ENCODE data around the gene TRPM3. TPM values are rescaled to one million over a fixed set of nuclear protein-coding genes. Genes with fewer than 3 reads are reported as not detected.

TRPM3 gene
- total RNA-seq, 1 experiment from 2014 or later, result not detected

DNA sequence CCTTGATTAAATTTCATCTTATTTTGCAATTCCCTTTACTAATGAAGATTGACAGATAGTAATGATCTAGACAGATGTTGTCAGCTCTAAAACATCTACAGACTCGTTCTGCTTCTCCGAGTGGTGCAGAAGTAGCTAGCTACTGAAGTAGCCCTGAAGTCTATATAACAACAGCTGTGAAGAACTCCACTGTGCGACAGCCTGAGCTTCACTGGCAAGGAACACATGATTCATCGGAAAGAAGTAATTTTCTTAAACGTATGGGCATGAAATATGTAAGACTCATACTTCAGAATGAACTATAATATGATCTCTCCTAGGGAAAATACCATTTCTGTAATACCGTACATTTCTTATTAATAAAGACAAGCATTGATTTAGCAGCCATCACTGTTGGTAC, 96.2 kb downstream of the TRPM3 start:
- no peaks in the 10 kb centered on the region for H3K9me3 Mint-ChIP-seq (ENCODE audit: low read depth, unreplicated experiment)
- H3K4me3 Mint-ChIP-seq (ENCODE audit: low read depth, unreplicated experiment), result no peak overlapping the region
- CTCF ChIA-PET, result no interaction called here
- intact Hi-C loops (cut with micrococcal nuclease; ENCODE audit: unreplicated experiment), result no loop called here
- no TSS peak for BruUV-seq (replicated peaks)
- no peak overlapping the region for H3K27ac Mint-ChIP-seq (ENCODE audit: unreplicated experiment)
- no peaks in the 10 kb centered on the region for H3K4me1 Mint-ChIP-seq (ENCODE audit: low read depth, unreplicated experiment)
- DNase-seq, result no peak
- H3K36me3 Mint-ChIP-seq (ENCODE audit: insufficient read depth, unreplicated experiment), result no peaks in the 10 kb centered on the region
- peaks cover 56% of the 10 kb centered on the region for H3K27me3 Mint-ChIP-seq (ENCODE audit: unreplicated experiment)
- TF ChIP-seq, protein P1, sequence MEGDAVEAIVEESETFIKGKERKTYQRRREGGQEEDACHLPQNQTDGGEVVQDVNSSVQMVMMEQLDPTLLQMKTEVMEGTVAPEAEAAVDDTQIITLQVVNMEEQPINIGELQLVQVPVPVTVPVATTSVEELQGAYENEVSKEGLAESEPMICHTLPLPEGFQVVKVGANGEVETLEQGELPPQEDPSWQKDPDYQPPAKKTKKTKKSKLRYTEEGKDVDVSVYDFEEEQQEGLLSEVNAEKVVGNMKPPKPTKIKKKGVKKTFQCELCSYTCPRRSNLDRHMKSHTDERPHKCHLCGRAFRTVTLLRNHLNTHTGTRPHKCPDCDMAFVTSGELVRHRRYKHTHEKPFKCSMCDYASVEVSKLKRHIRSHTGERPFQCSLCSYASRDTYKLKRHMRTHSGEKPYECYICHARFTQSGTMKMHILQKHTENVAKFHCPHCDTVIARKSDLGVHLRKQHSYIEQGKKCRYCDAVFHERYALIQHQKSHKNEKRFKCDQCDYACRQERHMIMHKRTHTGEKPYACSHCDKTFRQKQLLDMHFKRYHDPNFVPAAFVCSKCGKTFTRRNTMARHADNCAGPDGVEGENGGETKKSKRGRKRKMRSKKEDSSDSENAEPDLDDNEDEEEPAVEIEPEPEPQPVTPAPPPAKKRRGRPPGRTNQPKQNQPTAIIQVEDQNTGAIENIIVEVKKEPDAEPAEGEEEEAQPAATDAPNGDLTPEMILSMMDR (IDR thresholded peaks at IDR 0.05; ENCODE audit: unreplicated experiment), result no peak

DNA sequence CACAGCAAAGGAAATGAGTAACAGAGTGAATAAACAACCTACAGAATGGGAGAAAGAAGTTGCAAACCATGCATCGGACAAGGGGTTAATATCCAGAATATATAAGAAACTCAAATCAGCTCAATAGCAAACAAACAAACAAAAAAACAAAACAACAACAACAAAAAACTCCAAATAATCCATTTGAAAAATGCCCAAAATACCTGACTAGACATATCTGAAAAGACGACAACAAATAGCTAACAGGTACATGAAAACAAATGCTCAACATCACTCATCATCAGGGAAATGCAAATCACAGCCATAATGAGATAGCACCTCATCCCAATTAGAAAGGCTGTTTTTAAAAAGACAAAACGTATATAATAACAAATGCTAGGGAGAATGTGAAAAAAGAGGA, 111.2 kb downstream of the TRPM3 start:
- peaks cover 2% of the 10 kb centered on the region for H3K9me3 Mint-ChIP-seq (ENCODE audit: low read depth, unreplicated experiment)
- no peak for DNase-seq
- TF ChIP-seq, protein P1 (IDR thresholded peaks at IDR 0.05; ENCODE audit: unreplicated experiment), result no peak
- H3K4me1 Mint-ChIP-seq (ENCODE audit: low read depth, unreplicated experiment), result no peaks in the 10 kb centered on the region
- BruUV-seq (replicated peaks), result no TSS peak
- no peak overlapping the region for H3K27ac Mint-ChIP-seq (ENCODE audit: unreplicated experiment)
- intact Hi-C loops (cut with micrococcal nuclease; ENCODE audit: unreplicated experiment), result loop anchor here (5.0 kb wide), 1 partner anchor 232 kb away; no protein-coding TSS in a partner anchor
- H3K4me3 Mint-ChIP-seq (ENCODE audit: low read depth, unreplicated experiment), result no peak overlapping the region
- H3K27me3 Mint-ChIP-seq (ENCODE audit: unreplicated experiment), result peaks cover 25% of the 10 kb centered on the region
- CTCF ChIA-PET, result no interaction called here
- no peaks in the 10 kb centered on the region for H3K36me3 Mint-ChIP-seq (ENCODE audit: insufficient read depth, unreplicated experiment)

DNA sequence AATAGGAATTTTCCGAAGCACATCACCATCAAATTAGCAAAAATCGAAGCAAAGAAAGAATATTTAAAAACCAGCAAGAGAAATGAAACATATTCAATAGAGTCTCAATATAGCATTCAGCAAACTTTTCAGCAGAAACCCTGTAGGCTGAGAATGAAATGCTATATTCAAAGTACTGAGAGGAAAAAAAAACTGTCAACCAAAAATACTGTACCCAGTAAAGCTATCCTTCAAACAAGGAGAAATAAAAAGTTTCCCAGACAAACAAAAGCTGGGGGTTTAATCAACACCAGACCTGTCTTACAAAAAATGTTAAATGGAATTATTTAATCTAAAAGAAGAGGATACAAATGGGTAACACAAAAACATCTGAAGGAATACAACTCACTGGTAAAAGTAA, 116.0 kb downstream of the TRPM3 start:
- no peak for DNase-seq
- no TSS peak for BruUV-seq (replicated peaks)
- H3K27ac Mint-ChIP-seq (ENCODE audit: unreplicated experiment), result no peak overlapping the region

GRCh38 chr9:71004196-71004595, 117.2 kb downstream of the TRPM3 start:
- intact Hi-C loops (cut with micrococcal nuclease; ENCODE audit: unreplicated experiment), result no loop called here
- Mint-ChIP-seq H3K4me1 (ENCODE audit: low read depth, unreplicated experiment) (no peaks in the 10 kb centered on the region), H3K36me3 (ENCODE audit: insufficient read depth, unreplicated experiment) (no peaks in the 10 kb centered on the region), H3K9me3 (ENCODE audit: low read depth, unreplicated experiment) (peaks cover 2% of the 10 kb centered on the region), H3K27me3 (ENCODE audit: unreplicated experiment) (peaks cover 20% of the 10 kb centered on the region), H3K27ac (ENCODE audit: unreplicated experiment) (no peak overlapping the region), H3K4me3 (ENCODE audit: low read depth, unreplicated experiment) (no peak overlapping the region)
- CTCF ChIA-PET, result interaction anchor here (0.6 kb wide), 2 partner anchors 99 to 339 kb away, joined by 4 read pairs; no protein-coding TSS in a partner anchor
- BruUV-seq (replicated peaks), result no TSS peak
- TF ChIP-seq, protein P1 (IDR thresholded peaks at IDR 0.05; ENCODE audit: unreplicated experiment), result no peak
- DNase-seq, result no peak

More for the DNA sequence above, 116.0 kb downstream of the TRPM3 start:
- intact Hi-C loops (cut with micrococcal nuclease; ENCODE audit: unreplicated experiment), result no loop called here
- CTCF ChIA-PET, result no interaction called here
- Mint-ChIP-seq H3K36me3 (ENCODE audit: insufficient read depth, unreplicated experiment) (no peaks in the 10 kb centered on the region), H3K9me3 (ENCODE audit: low read depth, unreplicated experiment) (peaks cover 2% of the 10 kb centered on the region), H3K4me1 (ENCODE audit: low read depth, unreplicated experiment) (no peaks in the 10 kb centered on the region), H3K4me3 (ENCODE audit: low read depth, unreplicated experiment) (no peak overlapping the region), H3K27me3 (ENCODE audit: unreplicated experiment) (peaks cover 25% of the 10 kb centered on the region)
- TF ChIP-seq, protein P1 (IDR thresholded peaks at IDR 0.05; ENCODE audit: unreplicated experiment), result no peak
